DND-41 (cell line): ENCODE data around the gene YBX2.

ENCODE experiments used
- EZH2 ChIP-seq: IDR thresholded peaks from 3 replicates; pipeline ENCODE4 v1.6.1; 2012; ENCODE audit warnings: borderline replicate concordance, low read depth, mild to moderate bottlenecking, moderate library complexity, low read length, inconsistent platforms; ENCODE audit not compliant: severe bottlenecking
- TF ChIP-seq, protein P1 (sequence below): IDR thresholded peaks from 2 replicates; pipeline ENCODE4 v1.5.1; 2012; ENCODE audit warnings: borderline replicate concordance, low read length, moderate library complexity, mild to moderate bottlenecking; ENCODE audit not compliant: poor library complexity, severe bottlenecking; ENCODE audit errors: extremely low read depth

DNA sequence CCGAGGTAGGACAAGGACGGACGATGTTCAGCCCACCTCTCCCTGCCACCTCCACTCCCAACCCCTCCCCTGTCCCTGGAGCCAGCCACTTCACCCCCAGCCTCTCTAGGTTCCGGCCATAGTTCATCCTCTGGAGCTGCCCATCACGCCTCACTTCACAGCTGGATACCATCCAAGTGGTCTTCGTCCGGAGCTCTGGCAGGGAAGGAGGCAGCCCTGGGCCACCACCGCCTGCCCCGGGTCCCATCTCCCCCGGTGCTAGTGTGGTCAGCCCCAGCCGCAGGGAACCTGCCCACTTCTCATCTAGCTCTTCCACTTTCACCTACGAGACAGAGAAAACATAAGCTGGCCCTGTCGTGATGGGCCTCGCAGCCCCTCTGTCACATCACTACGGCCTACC, 27.0 kb upstream of the YBX2 start:
- TF ChIP-seq, protein P1, sequence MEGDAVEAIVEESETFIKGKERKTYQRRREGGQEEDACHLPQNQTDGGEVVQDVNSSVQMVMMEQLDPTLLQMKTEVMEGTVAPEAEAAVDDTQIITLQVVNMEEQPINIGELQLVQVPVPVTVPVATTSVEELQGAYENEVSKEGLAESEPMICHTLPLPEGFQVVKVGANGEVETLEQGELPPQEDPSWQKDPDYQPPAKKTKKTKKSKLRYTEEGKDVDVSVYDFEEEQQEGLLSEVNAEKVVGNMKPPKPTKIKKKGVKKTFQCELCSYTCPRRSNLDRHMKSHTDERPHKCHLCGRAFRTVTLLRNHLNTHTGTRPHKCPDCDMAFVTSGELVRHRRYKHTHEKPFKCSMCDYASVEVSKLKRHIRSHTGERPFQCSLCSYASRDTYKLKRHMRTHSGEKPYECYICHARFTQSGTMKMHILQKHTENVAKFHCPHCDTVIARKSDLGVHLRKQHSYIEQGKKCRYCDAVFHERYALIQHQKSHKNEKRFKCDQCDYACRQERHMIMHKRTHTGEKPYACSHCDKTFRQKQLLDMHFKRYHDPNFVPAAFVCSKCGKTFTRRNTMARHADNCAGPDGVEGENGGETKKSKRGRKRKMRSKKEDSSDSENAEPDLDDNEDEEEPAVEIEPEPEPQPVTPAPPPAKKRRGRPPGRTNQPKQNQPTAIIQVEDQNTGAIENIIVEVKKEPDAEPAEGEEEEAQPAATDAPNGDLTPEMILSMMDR: no peak
- no peak for TF ChIP-seq EZH2
